Mesenchymal stem cell (in vitro differentiated cells and primary cell): ENCODE results near the gene PCYOX1L.

Experiments
- DNase-seq: peaks from one replicate; pipeline ENCODE4 v3.0.0-alpha.2; 2013
- H2AFZ ChIP-seq: one replicate; pipeline ENCODE4 v1.6.1; 2013; ENCODE audit warnings: low read depth, mild to moderate bottlenecking, control low read depth, inconsistent platforms, low read length, moderate library complexity
- H2AK5ac ChIP-seq: 2 replicates; pipeline ENCODE4 v1.6.1; 2013; ENCODE audit warnings: low read length, moderate library complexity, mild to moderate bottlenecking, inconsistent platforms; ENCODE audit not compliant: severe bottlenecking
- H2BK120ac ChIP-seq: one replicate; pipeline ENCODE4 v1.6.1; 2013; ENCODE audit warnings: low read depth, mild to moderate bottlenecking, inconsistent platforms, low read length, moderate library complexity
- H2BK12ac ChIP-seq, 2 experiments: one replicate each; pipeline ENCODE4 v1.6.1; 2013; ENCODE audit warnings: inconsistent platforms in 2 of 2, low read length in 2 of 2, mild to moderate bottlenecking in 2 of 2, moderate library complexity in 2 of 2, control low read depth in 1 of 2
- H2BK15ac ChIP-seq: one replicate; pipeline ENCODE4 v1.6.1; 2013; ENCODE audit warnings: mild to moderate bottlenecking, low read depth, inconsistent platforms; ENCODE audit not compliant: poor library complexity, severe bottlenecking
- H2BK5ac ChIP-seq: 2 replicates; pipeline ENCODE4 v1.6.1; 2013; ENCODE audit warnings: low read depth, mild to moderate bottlenecking, low read length, control low read depth, inconsistent platforms; ENCODE audit not compliant: poor library complexity, severe bottlenecking
- H3K14ac ChIP-seq, 2 experiments: one replicate each; pipeline ENCODE4 v1.6.1; 2013; ENCODE audit warnings: inconsistent platforms in 2 of 2, low read length in 2 of 2, control low read depth in 1 of 2, mild to moderate bottlenecking in 1 of 2, moderate library complexity in 1 of 2
- H3K18ac ChIP-seq, 2 experiments: one replicate each; pipeline ENCODE4 v1.6.1; 2013; ENCODE audit warnings: inconsistent platforms in 2 of 2, low read length in 2 of 2, control low read depth in 1 of 2, low read depth in 1 of 2, mild to moderate bottlenecking in 1 of 2
- H3K23ac ChIP-seq, 2 experiments: one replicate each; pipeline ENCODE4 v1.6.1; 2013; ENCODE audit warnings: inconsistent platforms in 2 of 2, low read length in 2 of 2, mild to moderate bottlenecking in 2 of 2, moderate library complexity in 2 of 2, control low read depth in 1 of 2
- H3K27ac ChIP-seq: 2 replicates; pipeline ENCODE4 v1.5.1; 2013; ENCODE audit warnings: mild to moderate bottlenecking, moderate library complexity, low read length, control low read depth, inconsistent platforms; ENCODE audit not compliant: poor library complexity, severe bottlenecking
- H3K27me3 ChIP-seq, 2 experiments: 2 replicates each; pipeline versions ENCODE4 v1.6.1 to v1.7.0; 2013; ENCODE audit warnings: low read length in 2 of 2, mild to moderate bottlenecking in 2 of 2, moderate library complexity in 2 of 2, control low read depth in 1 of 2, inconsistent platforms in 1 of 2; ENCODE audit not compliant: control insufficient read depth in 1 of 2, insufficient read depth in 1 of 2
- H3K36me3 ChIP-seq, 2 experiments: 2 replicates each; pipeline versions ENCODE4 v1.6.1 to v1.7.0; 2013; ENCODE audit warnings: low read length in 2 of 2, control low read depth in 1 of 2, inconsistent platforms in 1 of 2, low read depth in 1 of 2, mild to moderate bottlenecking in 1 of 2; ENCODE audit not compliant: insufficient read depth in 2 of 2, control insufficient read depth in 1 of 2
- H3K4ac ChIP-seq, 2 experiments: one replicate each; pipeline ENCODE4 v1.6.1; 2013; ENCODE audit warnings: inconsistent platforms in 2 of 2, low read length in 2 of 2, mild to moderate bottlenecking in 2 of 2, moderate library complexity in 2 of 2, control low read depth in 1 of 2, low read depth in 1 of 2
- H3K4me1 ChIP-seq: 2 replicates; pipeline ENCODE4 v1.6.1; 2013; ENCODE audit warnings: low read depth, low read length, control low read depth; ENCODE audit not compliant: control insufficient read depth, insufficient read depth
- H3K4me2 ChIP-seq: 2 replicates; pipeline ENCODE4 v1.6.1; 2013; ENCODE audit warnings: low read length, mild to moderate bottlenecking, inconsistent platforms; ENCODE audit not compliant: poor library complexity, severe bottlenecking
- H3K4me3 ChIP-seq, 2 experiments: 2 replicates each; pipeline versions ENCODE4 v1.5.1 to v1.7.0; 2013; ENCODE audit warnings: low read length in 2 of 2, mild to moderate bottlenecking in 2 of 2, control low read depth in 1 of 2, low read depth in 1 of 2; ENCODE audit not compliant: insufficient read depth in 1 of 2
- H3K79me1 ChIP-seq: replicated peaks from 2 replicates; pipeline ENCODE4 v1.6.1; 2013; ENCODE audit warnings: mild to moderate bottlenecking, control low read depth, low read length, inconsistent platforms; ENCODE audit not compliant: poor library complexity, severe bottlenecking
- H3K9ac ChIP-seq: 2 replicates; pipeline ENCODE4 v1.7.0; 2013; ENCODE audit warnings: mild to moderate bottlenecking, low read length, moderate library complexity
- H3K9me3 ChIP-seq: 2 replicates; pipeline ENCODE4 v1.7.0; 2013; ENCODE audit warnings: mild to moderate bottlenecking, low read length; ENCODE audit not compliant: control insufficient read depth
- H4K8ac ChIP-seq: one replicate; pipeline ENCODE4 v1.6.1; 2013; ENCODE audit warnings: inconsistent platforms, mild to moderate bottlenecking, low read length, moderate library complexity
- H4K91ac ChIP-seq: one replicate; pipeline ENCODE4 v1.6.1; 2013; ENCODE audit warnings: mild to moderate bottlenecking, low read length, inconsistent platforms
- WGBS: methylation state at CpG from one replicate; pipeline ENCODE4 v1.1.7; 2013; ENCODE audit warnings: mixed read lengths; 5-methylcytosine and 5-hydroxymethylcytosine counted together

The PCYOX1L gene

GRCh38 chr5:149400304-149400703 is 42.5 kb downstream of the PCYOX1L start:
- Histone ChIP-seq H3K9ac (peak overlapping the region; percentile 17), H2AFZ (no peak overlapping the region), H3K4ac (peak overlapping the region; percentile 86 to 90), H3K9me3 (no peaks in the 10 kb centered on the region), H3K23ac (peak overlapping the region in 1 of 2 experiments; percentile 74), H2BK12ac (peak overlapping the region; percentile 87 to 97), H3K27me3 (no peaks in the 10 kb centered on the region), H2BK5ac (no peak overlapping the region), H3K4me1 (peaks cover 14% of the 10 kb centered on the region), H3K14ac (peak overlapping the region in 1 of 2 experiments; percentile 51), H3K36me3 (no peaks in the 10 kb centered on the region), H3K4me2 (no peak overlapping the region), H3K4me3 (no peak overlapping the region), H3K27ac (no peak overlapping the region), H3K18ac (peak overlapping the region; percentile 26 to 88), H2AK5ac (peak overlapping the region; percentile 34), H4K8ac (peak overlapping the region; percentile 57), H4K91ac (peak overlapping the region; percentile 84), H2BK15ac (peak overlapping the region; percentile 86), H3K79me1 (no peaks in the 10 kb centered on the region), H2BK120ac (peak overlapping the region; percentile 82)
- peak; percentile 83 for DNase-seq
- 17% methylated on average over 6 of the region's 6 CpGs for WGBS

DNA sequence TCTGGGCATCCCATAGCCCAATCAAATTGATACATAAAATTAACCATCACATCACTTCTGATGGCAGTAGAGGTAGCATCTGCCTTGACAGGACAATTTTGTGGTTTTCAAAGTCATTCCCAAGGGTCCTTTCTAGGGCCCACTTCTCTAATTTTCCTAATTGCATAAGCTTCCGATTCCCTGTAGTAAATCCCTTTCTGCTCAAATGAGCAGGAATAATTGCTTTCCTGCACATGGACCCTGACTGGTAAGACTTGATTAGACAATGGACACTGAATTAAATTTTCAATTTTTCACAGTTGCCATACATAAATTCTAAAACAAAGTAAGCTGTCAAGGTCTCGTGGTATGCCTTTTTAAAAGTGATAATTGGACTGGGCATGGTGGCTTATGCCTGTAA is 43.2 kb downstream of the PCYOX1L start:
- H2AK5ac ChIP-seq: no peak overlapping the region
- no peak overlapping the region for H2BK5ac ChIP-seq
- no peak overlapping the region for H2AFZ ChIP-seq
- no peak overlapping the region for H3K4me3 ChIP-seq
- no peak overlapping the region for H4K8ac ChIP-seq
- peak overlapping the region in 1 of 2 experiments; percentile 72 for H3K18ac ChIP-seq
- peak overlapping the region; percentile 86 to 90 for H3K4ac ChIP-seq
- no peak overlapping the region for H3K9ac ChIP-seq
- no peak overlapping the region for H3K14ac ChIP-seq
- WGBS: 86% methylated on average over 2 of the region's 2 CpGs
- H3K4me1 ChIP-seq: peaks cover 21% of the 10 kb centered on the region
- H3K36me3 ChIP-seq: no peaks in the 10 kb centered on the region
- no peak overlapping the region for H4K91ac ChIP-seq
- H3K23ac ChIP-seq: no peak overlapping the region
- H3K4me2 ChIP-seq: no peak overlapping the region
- H3K27me3 ChIP-seq: no peaks in the 10 kb centered on the region
- no peak for DNase-seq
- H3K79me1 ChIP-seq: no peaks in the 10 kb centered on the region
- H2BK12ac ChIP-seq: peak overlapping the region; percentile 12 to 97
- peak overlapping the region; percentile 78 for H2BK120ac ChIP-seq
- no peak overlapping the region for H3K27ac ChIP-seq
- no peaks in the 10 kb centered on the region for H3K9me3 ChIP-seq
- no peak overlapping the region for H2BK15ac ChIP-seq

DNA sequence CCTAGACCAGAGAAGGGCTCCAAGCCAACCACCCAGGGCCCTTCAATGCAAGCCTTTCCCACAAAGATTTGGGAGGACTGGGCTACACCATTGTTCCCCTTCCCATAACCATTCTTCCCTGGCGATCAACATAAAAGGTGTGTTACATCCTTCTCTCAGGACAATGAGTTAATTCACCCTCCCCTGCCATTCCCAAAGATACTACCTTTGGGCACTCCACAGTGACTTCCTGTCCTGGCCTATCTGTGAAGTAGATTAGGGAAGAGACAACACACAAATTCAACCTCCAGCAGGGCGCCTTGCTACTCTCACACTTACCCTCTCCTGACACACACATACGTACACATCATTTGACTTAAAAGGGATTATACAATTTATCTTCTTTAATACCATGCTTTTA is 44.4 kb downstream of the PCYOX1L start:
- 74% methylated on average over 2 of the region's 3 CpGs for WGBS
- H3K4ac ChIP-seq: peak overlapping the region; percentile 66 to 95

DNA sequence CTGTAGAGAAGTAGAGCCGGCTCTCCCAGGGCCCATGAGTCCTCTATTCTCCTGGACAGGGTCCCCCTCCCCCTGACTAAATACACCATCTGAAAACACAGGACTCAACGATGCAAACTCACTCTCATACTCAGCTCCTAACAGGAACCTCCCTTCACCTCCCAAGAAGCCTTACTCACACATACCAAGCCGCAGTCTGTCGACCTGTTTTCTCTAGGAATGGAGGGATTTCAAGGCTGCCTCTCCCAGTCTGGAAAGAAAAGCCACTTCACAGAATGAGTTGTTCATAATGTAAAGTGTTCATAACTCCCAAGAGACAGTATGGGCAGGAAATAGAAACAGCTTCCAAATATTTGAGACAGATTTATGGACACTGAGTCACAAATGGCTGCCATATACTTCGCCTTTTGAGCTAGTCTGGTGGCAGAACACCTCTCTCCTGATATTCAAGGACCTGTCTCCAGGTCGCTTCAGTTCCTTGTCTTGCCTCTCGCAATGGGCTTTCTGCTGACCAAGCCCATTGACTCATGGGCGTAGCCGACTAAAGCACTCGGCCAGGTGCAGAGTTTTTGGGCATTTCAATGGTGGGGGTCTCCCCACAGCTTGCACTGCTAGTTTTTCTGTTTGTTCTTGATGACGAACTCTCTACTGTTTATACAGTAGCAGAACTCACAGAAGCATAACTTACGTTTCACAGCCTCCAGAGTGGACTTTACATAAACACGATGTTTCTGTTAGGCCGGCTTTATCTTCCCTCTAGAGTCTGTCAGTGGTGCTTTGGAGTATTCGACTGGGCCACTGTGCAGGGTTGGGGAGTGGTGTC is 46.3 kb downstream of the PCYOX1L start:
- H3K9ac ChIP-seq: peak overlapping the region; percentile 20
- no peaks in the 10 kb centered on the region for H3K36me3 ChIP-seq
- peak overlapping the region; percentile 92 to 98 for H2BK12ac ChIP-seq
- peak overlapping the region; percentile 92 to 99 for H3K4ac ChIP-seq
- H4K91ac ChIP-seq: peak overlapping the region; percentile 99
- no peak overlapping the region for H3K23ac ChIP-seq
- H3K4me3 ChIP-seq: no peak overlapping the region
- no peaks in the 10 kb centered on the region for H3K9me3 ChIP-seq
- 1% methylated on average over 14 of the region's 15 CpGs for WGBS
- H3K18ac ChIP-seq: peak overlapping the region; percentile 97 to 100
- H3K27ac ChIP-seq: peak overlapping the region; percentile 49
- no peak overlapping the region for H2AFZ ChIP-seq
- H2AK5ac ChIP-seq: peak overlapping the region; percentile 83
- H2BK15ac ChIP-seq: no peak overlapping the region
- peaks cover 42% of the 10 kb centered on the region for H3K4me1 ChIP-seq
- H3K14ac ChIP-seq: no peak overlapping the region
- no peaks in the 10 kb centered on the region for H3K27me3 ChIP-seq
- peak overlapping the region; percentile 14 for H2BK5ac ChIP-seq
- peak overlapping the region; percentile 100 for H4K8ac ChIP-seq
- peak; percentile 98 for DNase-seq
- H3K4me2 ChIP-seq: peak overlapping the region; percentile 27
- H2BK120ac ChIP-seq: peak overlapping the region; percentile 92
- no peaks in the 10 kb centered on the region for H3K79me1 ChIP-seq

More for the DNA sequence above, 44.4 kb downstream of the PCYOX1L start:
- peak overlapping the region; percentile 71 for H2BK120ac ChIP-seq
- peak overlapping the region; percentile 48 for H4K8ac ChIP-seq
- DNase-seq: no peak
- H3K23ac ChIP-seq: no peak overlapping the region
- H3K27me3 ChIP-seq: no peaks in the 10 kb centered on the region
- H3K36me3 ChIP-seq: no peaks in the 10 kb centered on the region
- H3K4me3 ChIP-seq: no peak overlapping the region
- no peaks in the 10 kb centered on the region for H3K9me3 ChIP-seq
- H3K27ac ChIP-seq: no peak overlapping the region
- H2BK12ac ChIP-seq: peak overlapping the region; percentile 66 to 99
- H4K91ac ChIP-seq: peak overlapping the region; percentile 87
- H3K4me2 ChIP-seq: no peak overlapping the region
- no peak overlapping the region for H3K9ac ChIP-seq
- no peaks in the 10 kb centered on the region for H3K79me1 ChIP-seq
- H3K18ac ChIP-seq: peak overlapping the region; percentile 69 to 93
- peaks cover 30% of the 10 kb centered on the region for H3K4me1 ChIP-seq
- H2BK5ac ChIP-seq: no peak overlapping the region
- no peak overlapping the region for H2BK15ac ChIP-seq
- H2AFZ ChIP-seq: no peak overlapping the region
- no peak overlapping the region for H2AK5ac ChIP-seq
- no peak overlapping the region for H3K14ac ChIP-seq
